Measurements from ENCODE around the gene SLC34A2. TPM values are rescaled to one million over a fixed set of nuclear protein-coding genes. Genes with fewer than 3 reads are reported as not detected.
"Not testable (repeated sequence)": the region's sequence is repeated elsewhere in the genome, so short reads cannot be mapped to it uniquely, and the experiment has no call there.

SLC34A2 gene
- total RNA-seq, 4 donors from 2014 or later = 1.3 to 4.0 (median 2.3) TPM

DNA sequence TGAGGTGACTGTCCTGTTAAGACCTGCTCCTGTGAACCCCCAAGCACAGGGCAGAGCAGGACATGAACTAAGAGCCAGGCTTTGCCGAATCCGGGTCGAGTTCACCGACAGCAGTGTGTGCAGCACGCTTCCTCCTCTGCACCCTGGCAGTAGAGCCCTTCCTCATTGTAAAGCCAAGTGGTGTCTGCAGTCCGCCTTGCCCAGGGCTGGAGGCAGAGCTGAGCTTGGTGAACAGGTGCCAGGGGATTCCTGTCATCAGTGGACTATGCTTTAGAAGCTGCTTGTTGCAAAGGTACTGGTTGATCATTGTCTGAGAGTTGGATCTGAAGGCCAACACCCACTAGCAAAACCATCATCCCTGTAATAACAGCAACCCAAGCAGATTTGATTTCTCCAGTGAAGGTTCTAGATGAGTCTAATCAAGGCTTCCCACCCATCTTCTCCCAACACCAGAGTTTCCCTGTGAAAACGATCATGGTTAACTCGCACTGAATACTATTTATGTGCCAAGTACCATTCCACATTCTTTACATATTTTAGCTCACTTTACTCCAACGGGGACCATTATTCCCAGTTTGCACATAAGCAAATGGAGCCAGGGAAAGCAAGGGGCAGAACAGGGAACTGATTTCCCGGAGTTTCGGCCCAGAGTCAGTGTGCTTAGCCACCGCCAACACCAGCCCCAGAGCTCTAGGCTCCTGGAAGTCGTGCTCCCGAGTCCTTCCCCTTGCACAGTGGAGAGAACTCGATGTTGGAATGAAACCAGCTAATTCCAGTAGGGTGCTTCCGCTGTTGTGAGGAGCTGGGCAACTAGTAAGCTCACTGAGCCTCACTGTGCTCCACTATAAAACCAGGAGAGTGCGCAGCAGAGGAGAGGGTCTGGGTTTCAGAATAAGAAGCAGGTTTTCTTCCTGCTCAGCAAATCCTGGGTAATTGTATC is 1.4 kb upstream of the SLC34A2 start:
- no peak for TF ChIP-seq POLR2A (IDR thresholded peaks at IDR 0.05)
- TF ChIP-seq, protein P1, sequence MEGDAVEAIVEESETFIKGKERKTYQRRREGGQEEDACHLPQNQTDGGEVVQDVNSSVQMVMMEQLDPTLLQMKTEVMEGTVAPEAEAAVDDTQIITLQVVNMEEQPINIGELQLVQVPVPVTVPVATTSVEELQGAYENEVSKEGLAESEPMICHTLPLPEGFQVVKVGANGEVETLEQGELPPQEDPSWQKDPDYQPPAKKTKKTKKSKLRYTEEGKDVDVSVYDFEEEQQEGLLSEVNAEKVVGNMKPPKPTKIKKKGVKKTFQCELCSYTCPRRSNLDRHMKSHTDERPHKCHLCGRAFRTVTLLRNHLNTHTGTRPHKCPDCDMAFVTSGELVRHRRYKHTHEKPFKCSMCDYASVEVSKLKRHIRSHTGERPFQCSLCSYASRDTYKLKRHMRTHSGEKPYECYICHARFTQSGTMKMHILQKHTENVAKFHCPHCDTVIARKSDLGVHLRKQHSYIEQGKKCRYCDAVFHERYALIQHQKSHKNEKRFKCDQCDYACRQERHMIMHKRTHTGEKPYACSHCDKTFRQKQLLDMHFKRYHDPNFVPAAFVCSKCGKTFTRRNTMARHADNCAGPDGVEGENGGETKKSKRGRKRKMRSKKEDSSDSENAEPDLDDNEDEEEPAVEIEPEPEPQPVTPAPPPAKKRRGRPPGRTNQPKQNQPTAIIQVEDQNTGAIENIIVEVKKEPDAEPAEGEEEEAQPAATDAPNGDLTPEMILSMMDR (IDR thresholded peaks at IDR 0.05) = no peak
- DNase-seq (ENCODE audit: low spot score in 2 of 2) = no peak
- WGBS, 2 donors = 54 to 63% methylated on average over 16 to 17 of the region's 17 CpGs
- intact Hi-C loops (cut with DNase I; ENCODE audit: low total_unique reads) = no loop called here
- no peak overlapping the region for H3K4me3 ChIP-seq (ENCODE audit: low read depth, poor library complexity, severe bottlenecking)

DNA sequence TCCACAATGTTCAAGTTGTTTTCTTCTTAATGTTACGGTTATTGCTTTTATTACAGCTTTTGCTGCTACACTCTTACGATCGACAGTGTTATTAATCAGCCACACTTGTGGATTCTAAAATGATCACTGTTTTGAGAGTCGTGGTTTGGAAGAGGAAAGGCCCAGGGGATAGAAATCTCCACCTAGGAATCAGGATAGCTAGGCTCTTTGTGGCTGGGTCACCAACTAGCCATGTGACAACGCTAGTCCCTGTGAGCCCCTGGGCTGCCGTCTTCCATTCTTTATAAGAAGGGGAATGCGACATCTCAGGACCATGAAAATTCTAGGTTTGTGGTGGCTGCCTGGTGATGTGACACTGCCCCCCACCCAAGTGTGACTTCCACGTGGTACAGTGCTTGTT is 380 bp downstream of the SLC34A2 start:
- TF ChIP-seq, protein P1 (IDR thresholded peaks at IDR 0.05) = no peak
- no peak for TF ChIP-seq POLR2A (IDR thresholded peaks at IDR 0.05)
- 49 to 51% methylated on average over 8 of the region's 8 CpGs for WGBS, 2 donors
- no peak for DNase-seq (ENCODE audit: low spot score in 2 of 2)
- intact Hi-C loops (cut with DNase I; ENCODE audit: low total_unique reads) = no loop called here
- no peak overlapping the region for H3K4me3 ChIP-seq (ENCODE audit: low read depth, poor library complexity, severe bottlenecking)

DNA sequence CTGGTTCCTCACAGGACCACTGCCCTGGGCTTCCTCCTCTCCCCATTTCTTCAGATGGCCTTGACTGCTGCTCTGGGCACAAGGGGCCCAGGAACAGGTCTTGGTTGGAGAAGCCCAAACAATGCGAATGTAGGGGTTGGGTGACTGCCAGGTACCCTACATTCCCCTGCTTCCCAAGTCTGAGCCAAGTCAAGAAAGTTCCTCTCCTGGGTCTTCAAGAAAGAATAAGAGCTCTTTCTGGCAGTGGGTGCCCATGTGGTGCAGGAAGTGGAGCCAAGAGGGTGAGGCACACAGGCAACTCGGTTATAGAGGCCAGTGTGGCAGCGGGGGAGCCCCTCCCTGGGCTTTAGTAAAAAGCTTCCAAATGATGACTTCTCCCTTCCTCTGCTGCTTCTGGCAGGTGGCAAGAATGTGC is 2.7 kb downstream of the SLC34A2 start:
- TF ChIP-seq, protein P1 (IDR thresholded peaks at IDR 0.05) = no peak
- TF ChIP-seq POLR2A (IDR thresholded peaks at IDR 0.05) = no peak
- intact Hi-C loops (cut with DNase I; ENCODE audit: low total_unique reads) = no loop called here
- no peak overlapping the region for H3K4me3 ChIP-seq (ENCODE audit: low read depth, poor library complexity, severe bottlenecking)
- DNase-seq (ENCODE audit: low spot score in 2 of 2) = no peak
- 46 to 59% methylated on average over 3 of the region's 3 CpGs for WGBS, 2 donors

DNA sequence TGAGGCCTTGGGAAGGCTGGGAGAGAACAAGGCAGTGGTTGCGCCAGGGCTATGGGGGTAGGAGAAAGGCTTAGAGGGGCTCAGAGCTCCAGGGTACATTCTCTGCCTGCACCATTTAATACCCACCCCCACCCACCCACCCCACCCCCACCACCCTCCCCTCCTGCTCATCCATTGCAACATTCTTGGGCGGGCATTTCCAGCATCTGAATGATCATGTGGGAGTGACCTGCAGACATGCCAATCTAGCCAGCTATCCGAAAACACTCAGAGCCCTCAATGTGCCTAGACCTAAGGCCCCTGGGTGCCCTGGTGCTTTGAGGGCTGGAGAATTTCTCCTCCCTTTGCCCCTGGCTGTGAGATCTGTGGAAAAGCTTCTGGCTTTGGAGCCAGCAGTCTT is 3.1 kb downstream of the SLC34A2 start:
- no peak overlapping the region for H3K4me3 ChIP-seq (ENCODE audit: low read depth, poor library complexity, severe bottlenecking)
- TF ChIP-seq, protein P1 (IDR thresholded peaks at IDR 0.05) = no peak
- TF ChIP-seq POLR2A (IDR thresholded peaks at IDR 0.05) = no peak
- WGBS, 2 donors = 73 to 77% methylated on average over 3 of the region's 3 CpGs
- intact Hi-C loops (cut with DNase I; ENCODE audit: low total_unique reads) = no loop called here
- DNase-seq (ENCODE audit: low spot score in 2 of 2) = no peak

DNA sequence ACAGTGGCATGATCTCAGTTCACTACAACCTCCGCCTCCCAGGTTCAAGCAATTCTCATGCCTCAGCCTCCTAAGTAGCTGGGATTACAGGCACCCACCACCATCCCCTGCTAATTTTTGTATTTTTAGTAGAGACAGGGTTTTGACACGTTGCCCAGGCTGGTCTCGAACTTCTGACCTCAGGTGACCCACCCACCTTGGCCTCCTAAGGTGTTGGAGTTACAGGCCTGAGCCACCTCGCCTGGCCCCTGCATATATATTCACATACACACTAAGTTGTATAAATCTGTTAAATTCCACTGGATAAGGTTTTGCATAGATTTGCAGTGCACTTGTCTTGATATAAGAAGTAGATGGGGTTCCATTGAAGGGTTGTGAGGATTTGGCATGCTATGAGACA is 5.8 kb downstream of the SLC34A2 start:
- H3K4me3 ChIP-seq (ENCODE audit: low read depth, poor library complexity, severe bottlenecking); intact Hi-C loops (cut with DNase I; ENCODE audit: low total_unique reads); DNase-seq (ENCODE audit: low spot score in 2 of 2): not testable (repeated sequence)
- 86 to 90% methylated on average over 4 of the region's 4 CpGs for WGBS, 2 donors

DNA sequence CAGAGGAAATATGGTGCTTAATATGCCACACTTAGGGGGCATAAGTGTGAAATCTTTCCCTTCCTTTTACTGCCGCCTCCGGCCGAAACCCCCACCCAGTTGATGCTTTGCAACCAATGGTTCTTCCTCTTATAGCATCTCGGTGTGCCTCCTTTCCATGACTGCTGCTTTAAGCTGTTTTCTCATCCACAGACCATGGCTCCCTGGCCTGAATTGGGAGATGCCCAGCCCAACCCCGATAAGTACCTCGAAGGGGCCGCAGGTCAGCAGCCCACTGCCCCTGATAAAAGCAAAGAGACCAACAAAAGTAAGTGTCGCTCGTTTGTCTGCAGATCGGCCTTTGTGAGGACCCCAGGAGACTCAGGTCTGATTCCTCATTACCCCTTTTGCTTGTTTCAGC is 6.7 kb downstream of the SLC34A2 start:
- H3K4me3 ChIP-seq (ENCODE audit: low read depth, poor library complexity, severe bottlenecking) = no peak overlapping the region
- WGBS, 2 donors = 77 to 90% methylated on average over 10 of the region's 10 CpGs
- no peak for TF ChIP-seq POLR2A (IDR thresholded peaks at IDR 0.05)
- TF ChIP-seq, protein P1 (IDR thresholded peaks at IDR 0.05) = no peak
- DNase-seq (ENCODE audit: low spot score in 2 of 2) = no peak
- intact Hi-C loops (cut with DNase I; ENCODE audit: low total_unique reads) = no loop called here
